NCI-H2227 treated with DMSO at 0.1 percent for 48 hours (cell line): ENCODE measurements around the gene DHX40.
"Not testable (repeated sequence)": the region's sequence is repeated elsewhere in the genome, so short reads cannot be mapped to it uniquely, and the experiment has no call there.

Source experiments
- DNase-seq: peaks from one replicate; lab custom pipeline; 2025; lab: John Stamatoyannopoulos, UW

Gene DHX40

GRCh38 chr17:59629174-59629573 is 63.8 kb downstream of the DHX40 start:
- DNase-seq, result no peak

DNA sequence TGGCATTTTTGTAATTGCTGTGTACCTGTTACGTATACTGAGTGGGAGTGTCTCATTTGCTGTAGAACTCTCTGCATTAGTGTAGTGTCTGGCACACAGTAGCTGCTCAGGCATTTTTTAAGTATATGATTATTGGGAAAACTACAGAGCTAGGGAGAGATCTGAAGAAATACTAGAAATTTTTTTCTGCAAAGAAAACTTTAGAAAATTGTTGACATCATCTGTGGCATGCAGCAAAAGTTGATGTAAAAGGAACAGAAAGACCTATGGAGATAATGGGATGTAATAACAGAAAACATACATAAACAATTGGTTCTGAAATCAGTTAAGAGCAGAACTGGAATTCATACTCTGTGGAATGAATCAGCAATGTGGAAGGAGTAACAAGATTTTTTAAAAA is 65.9 kb downstream of the DHX40 start:
- no peak for DNase-seq

- no peak for DNase-seq
These were observed 67.0 kb downstream of the DHX40 start for GRCh38 chr17:59632398-59632797.

- DNase-seq, result no peak
These were observed 68.4 kb downstream of the DHX40 start for GRCh38 chr17:59633658-59634359.

DNA sequence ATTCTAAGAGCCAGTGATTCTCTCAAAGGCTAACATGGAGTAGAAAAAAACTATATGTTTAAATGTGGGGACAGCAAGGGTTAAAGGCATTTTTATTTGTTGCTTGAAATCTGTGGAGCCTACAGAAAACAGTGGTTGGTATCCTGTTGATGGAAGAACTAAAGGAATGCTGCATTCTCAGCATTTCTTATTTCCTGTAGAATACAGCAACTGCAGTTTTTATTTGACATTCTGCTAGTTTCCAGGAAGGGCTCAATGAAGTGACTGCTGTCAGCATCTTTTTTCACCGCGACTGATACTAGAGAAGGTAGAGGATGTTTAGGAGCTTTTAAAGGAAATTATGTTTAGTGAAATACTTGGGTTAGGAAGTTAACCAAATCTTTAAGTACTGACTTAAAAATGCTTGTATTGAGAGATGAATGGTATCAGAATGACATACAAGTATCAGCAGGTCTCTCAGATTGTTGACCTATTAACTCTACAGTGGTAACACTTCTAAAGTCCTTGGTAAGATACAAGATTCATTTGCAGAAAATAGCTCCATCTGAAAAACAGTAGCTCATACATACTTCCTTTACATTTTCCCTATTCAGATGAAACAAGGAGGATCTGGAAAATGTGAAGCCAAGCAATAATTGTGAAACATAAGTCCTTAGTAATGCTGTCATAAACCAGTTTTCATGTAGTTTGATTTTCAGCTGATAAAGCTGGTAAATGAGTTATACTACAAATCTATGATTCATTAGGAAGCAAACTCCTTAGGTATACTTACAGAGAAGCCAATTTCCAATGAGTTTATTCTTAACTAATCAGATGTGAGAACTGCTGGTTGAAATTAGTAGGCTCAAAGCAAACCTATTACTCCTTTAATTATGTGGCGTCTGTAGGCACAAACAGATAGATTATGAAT is 69.5 kb downstream of the DHX40 start:
- no peak for DNase-seq

- DNase-seq, result no peak
These were observed 72.4 kb downstream of the DHX40 start for GRCh38 chr17:59637611-59638310.

DNA sequence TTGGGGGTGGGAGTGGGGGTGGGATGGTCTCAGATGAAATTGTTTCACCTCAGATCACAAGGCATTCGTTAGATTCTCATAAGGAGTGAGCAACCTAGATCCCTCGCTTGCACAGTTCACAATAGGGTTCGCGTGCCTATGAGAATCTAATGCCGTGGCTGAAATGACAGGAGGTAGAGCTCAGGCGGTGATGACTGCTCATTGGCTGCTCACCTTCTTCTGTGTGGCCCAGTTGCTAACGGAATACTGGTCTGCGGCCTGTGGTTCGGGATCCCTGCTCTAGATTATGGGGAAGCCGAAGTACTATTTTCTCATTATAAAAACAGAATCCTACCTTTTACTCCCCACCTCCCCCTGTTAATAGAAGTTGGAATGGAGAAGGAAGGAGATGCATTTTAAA is 73.1 kb downstream of the DHX40 start:
- DNase-seq, result no peak

DNA sequence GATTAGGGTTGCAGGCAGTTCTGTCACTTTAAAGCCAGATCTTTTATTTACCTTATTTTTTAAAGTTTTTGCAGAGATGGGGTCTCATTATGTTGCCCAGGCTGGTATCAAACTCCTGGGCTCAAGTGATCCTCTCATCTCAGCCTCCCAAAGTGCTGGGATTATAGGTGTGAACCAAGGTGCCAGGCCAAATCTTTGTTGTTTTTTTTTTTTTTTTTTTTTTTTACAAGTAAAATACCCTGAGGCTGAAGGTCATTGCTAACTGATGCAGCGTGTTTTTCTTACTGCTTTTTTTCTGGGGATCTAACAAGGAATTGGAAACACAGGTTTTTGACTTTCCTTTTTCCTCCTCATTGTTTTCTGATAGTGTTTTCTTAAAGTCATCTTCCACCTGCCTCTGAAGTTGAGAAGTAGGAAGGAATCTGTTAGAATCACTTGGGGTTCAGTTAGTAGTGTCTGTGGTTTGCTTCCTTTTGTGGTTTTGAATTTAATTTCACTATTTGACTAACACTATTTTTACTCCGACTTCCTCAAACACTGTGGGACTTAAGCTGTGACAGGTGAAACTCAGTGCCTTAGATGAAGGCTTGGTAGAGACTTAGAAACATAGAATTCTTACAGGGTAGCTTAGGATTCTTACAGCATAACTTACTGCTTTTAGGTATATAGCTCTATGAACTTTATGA is 76.5 kb downstream of the DHX40 start:
- DNase-seq, result no peak

DNA sequence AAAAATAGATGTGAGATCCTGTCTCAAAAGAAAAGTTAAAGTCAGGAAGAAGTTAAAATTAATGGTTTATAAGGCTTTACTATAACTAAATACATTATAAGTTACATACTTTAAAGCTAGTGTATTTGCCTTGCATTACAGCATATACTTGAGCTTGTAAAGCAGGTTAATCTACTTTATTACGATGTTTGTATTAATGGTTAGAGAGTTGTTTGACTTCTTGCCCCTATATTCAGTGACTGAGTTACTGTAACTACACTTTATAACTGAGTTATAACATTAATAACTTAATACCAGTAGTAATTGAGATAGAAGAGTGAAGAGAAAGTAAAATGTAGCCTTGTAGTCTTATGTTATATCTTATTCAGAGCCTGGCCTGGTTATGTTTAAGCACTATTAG is 77.2 kb downstream of the DHX40 start:
- DNase-seq, result no peak

DNA sequence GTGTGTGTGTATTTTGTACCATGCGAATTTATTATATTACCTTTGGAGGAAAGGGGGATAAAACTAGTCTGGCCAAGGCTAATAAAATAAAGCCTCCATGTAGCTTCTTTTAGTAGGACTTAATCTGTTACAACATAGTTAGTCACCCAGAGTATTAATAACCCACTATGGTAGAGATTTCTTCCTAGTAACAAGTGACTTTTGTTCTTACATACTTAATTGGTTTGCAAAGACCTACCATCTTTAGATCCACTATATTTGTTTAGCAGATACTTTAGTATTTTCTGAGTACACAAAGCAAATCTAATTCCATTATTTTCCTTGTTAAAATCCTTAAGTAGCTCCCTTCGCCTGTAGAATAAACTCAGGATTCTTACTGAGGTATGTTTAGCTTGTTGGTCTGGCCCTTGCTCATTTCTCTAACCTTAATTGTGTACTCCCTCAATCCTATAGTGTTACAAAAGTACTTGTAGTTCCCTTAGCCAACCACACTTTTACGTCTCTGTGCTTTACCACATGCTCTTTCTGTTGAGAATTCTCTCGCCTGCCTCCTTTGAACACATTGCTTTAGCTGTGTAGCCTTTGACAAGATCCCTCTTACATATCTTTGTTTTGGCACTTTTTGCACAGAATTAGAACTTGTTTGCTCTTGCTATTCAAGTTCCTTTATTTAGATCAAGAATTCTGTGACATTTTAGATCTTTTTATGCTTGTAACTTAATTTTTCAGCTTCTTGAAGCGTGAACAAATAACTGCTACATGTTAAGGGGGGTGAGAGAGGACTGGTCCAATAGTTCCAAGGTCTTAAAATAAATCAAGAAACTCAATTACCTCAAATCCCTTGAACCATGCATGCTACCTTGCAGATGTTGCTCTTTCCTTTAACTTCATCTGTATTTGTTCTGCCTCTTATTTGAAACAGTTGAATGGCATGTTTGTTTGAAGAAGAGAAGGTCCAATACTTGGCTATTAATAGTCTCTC is 78.0 kb downstream of the DHX40 start:
- no peak for DNase-seq

- DNase-seq, result no peak
These were observed 81.9 kb downstream of the DHX40 start for GRCh38 chr17:59647288-59647687.

- DNase-seq, result no peak
These were observed 84.5 kb downstream of the DHX40 start for GRCh38 chr17:59649886-59650285.

DNA sequence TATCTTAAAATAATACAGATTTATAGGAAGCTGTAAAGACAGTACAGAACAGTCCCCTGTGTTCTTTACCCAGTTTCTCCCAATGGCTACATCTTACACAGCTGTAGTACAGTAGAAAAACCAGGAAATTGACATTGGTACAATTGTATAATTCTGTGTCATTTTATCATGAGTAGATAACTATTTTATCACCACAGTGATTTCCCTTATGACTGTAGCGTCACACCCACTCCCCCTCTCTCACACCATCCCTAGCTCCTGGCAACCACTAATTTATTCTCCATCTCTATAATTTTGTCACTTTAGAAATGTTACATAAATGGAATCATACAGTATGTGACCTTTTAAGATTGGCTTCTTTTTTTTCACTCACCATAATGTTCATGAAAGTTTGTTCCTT is 85.2 kb downstream of the DHX40 start:
- no peak for DNase-seq

GRCh38 chr17:59651346-59651745 is 85.9 kb downstream of the DHX40 start:
- no peak for DNase-seq

DNA sequence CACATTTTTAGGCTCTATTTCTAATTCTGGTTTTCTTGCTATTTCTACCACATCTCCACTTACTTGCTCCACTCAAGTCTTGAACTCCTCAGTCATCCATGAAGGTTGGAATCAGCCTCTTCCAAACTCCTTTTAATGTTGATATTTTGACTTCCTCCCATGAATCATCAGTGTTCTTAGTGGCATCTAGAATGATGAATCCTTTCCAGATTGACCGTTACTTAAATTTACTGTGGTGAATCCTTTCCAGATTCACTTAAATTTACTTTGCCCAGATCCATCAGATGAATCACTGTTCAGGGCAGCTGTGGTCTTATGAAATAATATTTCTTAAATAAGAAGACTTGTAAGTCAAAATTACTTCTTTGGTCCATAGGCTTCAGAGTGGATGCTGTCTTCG is 86.7 kb downstream of the DHX40 start:
- no peak for DNase-seq

GRCh38 chr17:59656624-59657023 is 91.2 kb downstream of the DHX40 start:
- not testable (repeated sequence) for DNase-seq
